ENCODE data around the gene TNIP3.

DNA sequence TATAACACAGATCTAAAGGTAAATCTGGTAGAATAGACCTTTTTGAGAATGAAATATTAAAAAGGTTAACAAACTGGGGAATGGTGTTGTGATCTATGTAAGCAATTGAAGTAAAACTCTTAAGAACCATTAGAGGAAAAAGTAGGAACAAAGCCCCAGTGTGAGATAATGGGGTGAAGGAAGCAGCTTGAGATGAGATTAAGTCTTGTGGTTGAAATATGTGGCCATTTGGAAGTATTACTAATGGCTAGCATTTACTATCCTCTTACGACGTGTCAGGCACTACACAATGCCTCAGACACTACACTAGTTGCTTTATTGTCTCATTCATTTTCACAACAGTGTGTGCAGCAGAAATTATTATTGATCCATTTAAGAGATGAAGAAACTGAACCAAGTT is 65.9 kb downstream of the TNIP3 start:
- TF ChIP-seq CTCF (IDR thresholded peaks at IDR 0.05) (no peak), EZH2 (IDR thresholded peaks at IDR 0.05) (no peak), EZH2phosphoT487 (IDR thresholded peaks at IDR 0.05) (no peak)
